Osteocyte (in vitro differentiated cells): Measurements from ENCODE around the gene IL4I1. TPM values are rescaled to one million over a fixed set of nuclear protein-coding genes. Genes with fewer than 3 reads are reported as not detected.

Experiments
- DNase-seq: peaks from one replicate; pipeline ENCODE4 v3.0.0; 2021; ENCODE audit warnings: mixed read lengths; ENCODE audit not compliant: unreplicated experiment; ENCODE audit errors: extremely low spot score
- H3K27ac Mint-ChIP-seq: one replicate; pipeline ENCODE4 v1.8.0; 2021; ENCODE audit warnings: mild to moderate bottlenecking, mixed read lengths; ENCODE audit not compliant: unreplicated experiment
- H3K27me3 Mint-ChIP-seq: one replicate; pipeline ENCODE4 v1.8.0; 2021; ENCODE audit warnings: mixed read lengths; ENCODE audit not compliant: unreplicated experiment
- H3K36me3 Mint-ChIP-seq: one replicate; pipeline ENCODE4 v1.8.0; 2021; ENCODE audit warnings: mixed read lengths; ENCODE audit not compliant: unreplicated experiment
- H3K4me1 Mint-ChIP-seq: one replicate; pipeline ENCODE4 v1.8.0; 2021; ENCODE audit warnings: mixed read lengths; ENCODE audit not compliant: unreplicated experiment
- H3K4me3 Mint-ChIP-seq: one replicate; pipeline ENCODE4 v1.8.0; 2021; ENCODE audit warnings: mild to moderate bottlenecking, moderate library complexity, mixed read lengths; ENCODE audit not compliant: unreplicated experiment
- H3K9me3 Mint-ChIP-seq: one replicate; pipeline ENCODE4 v1.8.0; 2021; ENCODE audit warnings: mixed read lengths; ENCODE audit not compliant: unreplicated experiment
- total RNA-seq: library from RNA; stranded (reverse); gene quantifications from 2 replicates; pipeline ENCODE4 v1.2.1, GENCODE V29; 2021
- TF ChIP-seq, protein P1 (sequence below): fragments of 200-600 bp; sonication (generic); IDR thresholded peaks from 2 replicates; pipeline ENCODE4 v1.5.0; 2021; ENCODE audit warnings: antibody characterized with exemption, mild to moderate bottlenecking, moderate library complexity

Gene IL4I1
- total RNA-seq, 1 donor from 2014 or later, result not detected

DNA sequence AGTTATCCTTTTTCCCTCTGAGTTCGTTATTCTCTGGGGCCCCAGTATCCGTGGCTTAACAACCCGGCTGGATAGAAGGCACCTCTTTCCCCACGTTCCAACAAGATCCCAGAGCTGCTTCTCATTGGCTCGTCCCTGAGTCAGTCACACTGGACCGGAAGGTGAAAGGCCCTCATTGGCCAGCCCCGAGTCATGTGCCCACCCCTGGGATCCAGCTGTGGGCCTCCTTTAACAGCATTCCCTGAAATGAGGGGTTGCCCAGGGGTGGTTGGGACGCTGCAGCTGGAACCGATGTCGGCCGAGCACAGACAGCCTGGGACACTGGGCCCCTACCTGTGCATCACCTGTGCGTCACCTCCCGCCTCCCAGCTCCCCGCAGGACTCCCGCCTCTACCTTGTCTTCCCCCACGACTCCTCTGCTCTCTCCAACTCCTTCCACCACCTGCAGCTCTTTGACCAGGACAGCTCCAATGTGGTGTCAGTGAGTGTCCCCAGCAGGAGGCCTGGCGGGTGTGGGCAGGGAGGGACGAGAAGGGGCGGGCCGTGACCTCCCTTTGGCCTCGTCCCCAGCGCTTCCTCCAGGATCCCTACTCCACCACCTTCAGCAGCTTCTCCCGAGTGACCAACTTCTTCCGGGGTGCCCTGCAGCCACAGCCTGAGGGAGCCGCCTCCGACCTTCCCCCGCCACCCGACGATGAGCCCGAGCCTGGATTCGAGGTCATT is 14.9 kb downstream of the IL4I1 start:
- no peaks in the 10 kb centered on the region for H3K27me3 Mint-ChIP-seq
- no peak for DNase-seq
- H3K9me3 Mint-ChIP-seq, result no peaks in the 10 kb centered on the region
- H3K27ac Mint-ChIP-seq, result no peak overlapping the region
- peaks cover 13% of the 10 kb centered on the region for H3K4me1 Mint-ChIP-seq
- TF ChIP-seq, protein P1, sequence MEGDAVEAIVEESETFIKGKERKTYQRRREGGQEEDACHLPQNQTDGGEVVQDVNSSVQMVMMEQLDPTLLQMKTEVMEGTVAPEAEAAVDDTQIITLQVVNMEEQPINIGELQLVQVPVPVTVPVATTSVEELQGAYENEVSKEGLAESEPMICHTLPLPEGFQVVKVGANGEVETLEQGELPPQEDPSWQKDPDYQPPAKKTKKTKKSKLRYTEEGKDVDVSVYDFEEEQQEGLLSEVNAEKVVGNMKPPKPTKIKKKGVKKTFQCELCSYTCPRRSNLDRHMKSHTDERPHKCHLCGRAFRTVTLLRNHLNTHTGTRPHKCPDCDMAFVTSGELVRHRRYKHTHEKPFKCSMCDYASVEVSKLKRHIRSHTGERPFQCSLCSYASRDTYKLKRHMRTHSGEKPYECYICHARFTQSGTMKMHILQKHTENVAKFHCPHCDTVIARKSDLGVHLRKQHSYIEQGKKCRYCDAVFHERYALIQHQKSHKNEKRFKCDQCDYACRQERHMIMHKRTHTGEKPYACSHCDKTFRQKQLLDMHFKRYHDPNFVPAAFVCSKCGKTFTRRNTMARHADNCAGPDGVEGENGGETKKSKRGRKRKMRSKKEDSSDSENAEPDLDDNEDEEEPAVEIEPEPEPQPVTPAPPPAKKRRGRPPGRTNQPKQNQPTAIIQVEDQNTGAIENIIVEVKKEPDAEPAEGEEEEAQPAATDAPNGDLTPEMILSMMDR, result no peak
- H3K36me3 Mint-ChIP-seq, result peaks cover 46% of the 10 kb centered on the region
- H3K4me3 Mint-ChIP-seq, result no peak overlapping the region

GRCh38 chr19:49881186-49881585 is 15.5 kb downstream of the IL4I1 start:
- no peak for DNase-seq
- no peaks in the 10 kb centered on the region for H3K9me3 Mint-ChIP-seq
- TF ChIP-seq, protein P1, result no peak
- H3K4me3 Mint-ChIP-seq, result no peak overlapping the region
- peaks cover 13% of the 10 kb centered on the region for H3K4me1 Mint-ChIP-seq
- H3K27ac Mint-ChIP-seq, result no peak overlapping the region
- peaks cover 46% of the 10 kb centered on the region for H3K36me3 Mint-ChIP-seq
- no peaks in the 10 kb centered on the region for H3K27me3 Mint-ChIP-seq

- TF ChIP-seq, protein P1, result no peak
- Mint-ChIP-seq H3K9me3 (no peaks in the 10 kb centered on the region), H3K36me3 (peaks cover 46% of the 10 kb centered on the region), H3K27ac (no peak overlapping the region), H3K4me3 (no peak overlapping the region), H3K4me1 (peaks cover 19% of the 10 kb centered on the region), H3K27me3 (no peaks in the 10 kb centered on the region)
- no peak for DNase-seq
These were observed 16.4 kb downstream of the IL4I1 start for GRCh38 chr19:49880162-49880869.

- H3K36me3 Mint-ChIP-seq, result peaks cover 40% of the 10 kb centered on the region
- H3K4me1 Mint-ChIP-seq, result peaks cover 23% of the 10 kb centered on the region
- H3K4me3 Mint-ChIP-seq, result no peak overlapping the region
- no peaks in the 10 kb centered on the region for H3K9me3 Mint-ChIP-seq
- H3K27me3 Mint-ChIP-seq, result no peaks in the 10 kb centered on the region
- DNase-seq, result no peak
- no peak overlapping the region for H3K27ac Mint-ChIP-seq
- TF ChIP-seq, protein P1, result no peak
These were observed 17.3 kb downstream of the IL4I1 start for GRCh38 chr19:49879243-49879963.

GRCh38 chr19:49878744-49879070 is 18.0 kb downstream of the IL4I1 start:
- Mint-ChIP-seq H3K27ac (no peak overlapping the region), H3K4me3 (no peak overlapping the region), H3K27me3 (no peaks in the 10 kb centered on the region), H3K36me3 (peaks cover 37% of the 10 kb centered on the region), H3K9me3 (no peaks in the 10 kb centered on the region), H3K4me1 (peaks cover 23% of the 10 kb centered on the region)
- DNase-seq, result no peak
- TF ChIP-seq, protein P1, result no peak
